Measurements from ENCODE around the gene CCDC85A. TPM values are rescaled to one million over a fixed set of nuclear protein-coding genes. Genes with fewer than 3 reads are reported as not detected.

Gene CCDC85A
- total RNA-seq, 4 donors from 2014 or later = 2.7 to 3.7 (median 3.6) TPM

DNA sequence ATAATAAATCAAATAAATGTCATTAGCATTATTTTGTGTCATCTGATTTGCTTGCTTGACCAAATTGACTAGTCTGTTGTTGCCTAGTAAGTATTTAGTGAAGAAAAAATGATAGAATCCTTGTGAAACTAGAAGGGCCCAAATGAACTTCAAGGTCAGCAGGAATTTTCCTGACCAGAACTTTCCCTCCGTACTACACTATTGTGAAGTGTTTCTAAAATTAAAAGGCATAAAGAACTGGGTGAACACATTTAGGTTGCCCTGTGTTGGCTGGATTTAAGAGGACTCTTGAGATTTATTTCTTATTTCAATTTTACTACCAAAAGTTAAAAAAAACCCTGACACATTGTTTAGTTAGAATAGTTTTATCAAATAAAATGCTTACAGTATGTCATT is 142.6 kb downstream of the CCDC85A start:
- whole genome bisulfite sequencing, 2 donors = 65 to 76% methylated on average over 1 of the region's 1 CpG
- no peak for DNase-seq (ENCODE audit: low spot score in 2 of 2)
- intact Hi-C loops (cut with DNase I; ENCODE audit: low total_unique reads) = no loop called here
- TF ChIP-seq CTCF (IDR thresholded peaks at IDR 0.05) = no peak
- TF ChIP-seq POLR2A (IDR thresholded peaks at IDR 0.05) = no peak
- no peak overlapping the region for H3K4me3 ChIP-seq (ENCODE audit: low read depth, poor library complexity, severe bottlenecking)

- TF ChIP-seq CTCF (IDR thresholded peaks at IDR 0.05) (no peak), POLR2A (IDR thresholded peaks at IDR 0.05) (no peak)
- WGBS, 2 donors = 89 to 91% methylated on average over 7 of the region's 7 CpGs
- intact Hi-C loops (cut with DNase I; ENCODE audit: low total_unique reads) = no loop called here
- DNase-seq (ENCODE audit: low spot score in 2 of 2) = no peak
- H3K4me3 ChIP-seq (ENCODE audit: low read depth, poor library complexity, severe bottlenecking) = no peak overlapping the region
Observed at GRCh38 chr2:56331810-56332209, 148.0 kb downstream of the CCDC85A start.

GRCh38 chr2:56333812-56334485 is 150.2 kb downstream of the CCDC85A start:
- intact Hi-C loops (cut with DNase I; ENCODE audit: low total_unique reads) = no loop called here

GRCh38 chr2:56334622-56335021 is 150.8 kb downstream of the CCDC85A start:
- DNase-seq (ENCODE audit: low spot score in 2 of 2) = no peak
- no peak overlapping the region for H3K4me3 ChIP-seq (ENCODE audit: low read depth, poor library complexity, severe bottlenecking)
- intact Hi-C loops (cut with DNase I; ENCODE audit: low total_unique reads) = no loop called here
- TF ChIP-seq CTCF (IDR thresholded peaks at IDR 0.05) (no peak), POLR2A (IDR thresholded peaks at IDR 0.05) (no peak)

More at GRCh38 chr2:56333812-56334485, 150.2 kb downstream of the CCDC85A start:
- H3K4me3 ChIP-seq (ENCODE audit: low read depth, poor library complexity, severe bottlenecking) = no peak overlapping the region
- no peak for TF ChIP-seq POLR2A (IDR thresholded peaks at IDR 0.05)
- no peak for TF ChIP-seq CTCF (IDR thresholded peaks at IDR 0.05)
- 24 to 34% methylated on average over 2 of the region's 2 CpGs for WGBS, 2 donors
- no peak for DNase-seq (ENCODE audit: low spot score in 2 of 2)

- DNase-seq (ENCODE audit: low spot score in 2 of 2) = no peak
- no peak overlapping the region for H3K4me3 ChIP-seq (ENCODE audit: low read depth, poor library complexity, severe bottlenecking)
- WGBS, 2 donors = 76% methylated on average over 3 of the region's 3 CpGs
- TF ChIP-seq POLR2A (IDR thresholded peaks at IDR 0.05) = no peak
- TF ChIP-seq CTCF (IDR thresholded peaks at IDR 0.05) = no peak
- intact Hi-C loops (cut with DNase I; ENCODE audit: low total_unique reads) = no loop called here
Observed at GRCh38 chr2:56335101-56335500, 151.3 kb downstream of the CCDC85A start.

DNA sequence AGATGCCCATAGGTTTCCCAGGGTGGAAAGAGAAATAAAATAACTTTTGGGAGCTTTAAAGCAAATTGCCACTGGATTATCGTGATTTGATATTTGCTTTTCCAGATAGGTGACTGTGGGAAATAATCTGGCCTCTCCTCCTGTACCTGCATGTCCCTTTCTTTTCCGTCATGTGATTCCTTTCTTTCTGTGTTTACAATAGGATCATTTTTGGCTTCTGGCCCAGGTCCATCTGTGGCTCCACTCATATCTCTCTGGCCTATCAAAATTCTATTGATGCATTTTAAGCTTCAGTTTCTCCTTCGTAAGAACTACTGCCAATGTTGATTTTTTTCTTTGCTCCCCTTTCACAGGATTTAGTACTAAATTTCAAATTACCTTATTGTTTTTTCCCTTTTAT is 153.6 kb downstream of the CCDC85A start:
- H3K4me3 ChIP-seq (ENCODE audit: low read depth, poor library complexity, severe bottlenecking) = no peak overlapping the region
- TF ChIP-seq CTCF (IDR thresholded peaks at IDR 0.05) = no peak
- no peak for TF ChIP-seq POLR2A (IDR thresholded peaks at IDR 0.05)
- intact Hi-C loops (cut with DNase I; ENCODE audit: low total_unique reads) = no loop called here
- no peak for DNase-seq (ENCODE audit: low spot score in 2 of 2)
- 77 to 83% methylated on average over 3 of the region's 3 CpGs for WGBS, 2 donors

Data from lower leg skin (tissue), 4 donors.